ENCODE data around the gene ZC3H13. TPM values are rescaled to one million over a fixed set of nuclear protein-coding genes. Genes with fewer than 3 reads are reported as not detected.

The ZC3H13 gene
- total RNA-seq, 4 donors from 2014 or later, result 18.8 to 40.6 (median 34.7) TPM

GRCh38 chr13:46100191-46100815, 47.8 kb upstream of the ZC3H13 start:
- no peak for DNase-seq (ENCODE audit: low spot score in 2 of 2)
- H3K27me3 ChIP-seq, result no peaks in the 10 kb centered on the region
- H3K4me3 ChIP-seq, result no peak overlapping the region
- H3K36me3 ChIP-seq, result no peaks in the 10 kb centered on the region
- no peaks in the 10 kb centered on the region for H3K4me1 ChIP-seq
- TF ChIP-seq CTCF (IDR thresholded peaks at IDR 0.05) (no peak), EP300 (IDR thresholded peaks at IDR 0.05) (no peak), POLR2AphosphoS5 (IDR thresholded peaks at IDR 0.05) (no peak), POLR2A (IDR thresholded peaks at IDR 0.05) (no peak)
- WGBS, result 78% methylated on average over 1 of the region's 1 CpG
- no peaks in the 10 kb centered on the region for H3K9me3 ChIP-seq
- H3K27ac ChIP-seq, result no peak overlapping the region

- no peaks in the 10 kb centered on the region for H3K27me3 ChIP-seq
- H3K4me3 ChIP-seq, result no peak overlapping the region
- H3K36me3 ChIP-seq, result no peaks in the 10 kb centered on the region
- TF ChIP-seq POLR2AphosphoS5 (IDR thresholded peaks at IDR 0.05) (no peak), CTCF (IDR thresholded peaks at IDR 0.05) (no peak), POLR2A (IDR thresholded peaks at IDR 0.05) (no peak), EP300 (IDR thresholded peaks at IDR 0.05) (no peak)
- no peak for DNase-seq (ENCODE audit: low spot score in 2 of 2)
- H3K4me1 ChIP-seq, result no peaks in the 10 kb centered on the region
- no peak overlapping the region for H3K27ac ChIP-seq
- 96% methylated on average over 4 of the region's 4 CpGs for WGBS
- H3K9me3 ChIP-seq, result no peaks in the 10 kb centered on the region
Measured at GRCh38 chr13:46097663-46098062, 45.1 kb upstream of the ZC3H13 start.

GRCh38 chr13:46097015-46097414, 44.5 kb upstream of the ZC3H13 start:
- DNase-seq (ENCODE audit: low spot score in 2 of 2), result no peak
- H3K27me3 ChIP-seq, result no peaks in the 10 kb centered on the region
- no peak overlapping the region for H3K27ac ChIP-seq
- no peaks in the 10 kb centered on the region for H3K36me3 ChIP-seq
- no peak overlapping the region for H3K4me3 ChIP-seq
- H3K9me3 ChIP-seq, result no peaks in the 10 kb centered on the region
- WGBS, result 90% methylated on average over 2 of the region's 3 CpGs
- no peaks in the 10 kb centered on the region for H3K4me1 ChIP-seq
- TF ChIP-seq EP300 (IDR thresholded peaks at IDR 0.05), result no peak

GRCh38 chr13:46094478-46094877, 41.9 kb upstream of the ZC3H13 start:
- 88% methylated on average over 3 of the region's 3 CpGs for WGBS
- H3K4me1 ChIP-seq, result no peaks in the 10 kb centered on the region
- H3K36me3 ChIP-seq, result no peaks in the 10 kb centered on the region
- H3K27ac ChIP-seq, result no peak overlapping the region
- no peaks in the 10 kb centered on the region for H3K9me3 ChIP-seq
- no peaks in the 10 kb centered on the region for H3K27me3 ChIP-seq
- H3K4me3 ChIP-seq, result no peak overlapping the region
- DNase-seq (ENCODE audit: low spot score in 2 of 2), result no peak
- TF ChIP-seq POLR2AphosphoS5 (IDR thresholded peaks at IDR 0.05) (no peak), POLR2A (IDR thresholded peaks at IDR 0.05) (no peak), CTCF (IDR thresholded peaks at IDR 0.05) (no peak), EP300 (IDR thresholded peaks at IDR 0.05) (no peak)

GRCh38 chr13:46088821-46089562, 36.4 kb upstream of the ZC3H13 start:
- Histone ChIP-seq H3K27ac (no peak overlapping the region), H3K27me3 (no peaks in the 10 kb centered on the region), H3K36me3 (no peaks in the 10 kb centered on the region), H3K9me3 (no peaks in the 10 kb centered on the region), H3K4me1 (no peaks in the 10 kb centered on the region), H3K4me3 (no peak overlapping the region)
- TF ChIP-seq CTCF (IDR thresholded peaks at IDR 0.05), result no peak
- TF ChIP-seq POLR2A (IDR thresholded peaks at IDR 0.05), result no peak
- TF ChIP-seq EP300 (IDR thresholded peaks at IDR 0.05), result no peak
- no peak for TF ChIP-seq POLR2AphosphoS5 (IDR thresholded peaks at IDR 0.05)
- 78% methylated on average over 5 of the region's 5 CpGs for WGBS
- no peak for DNase-seq (ENCODE audit: low spot score in 2 of 2)
